Muscle of leg (tissue), 11 donors: ENCODE measurements around the gene FRRS1L. TPM values are rescaled to one million over a fixed set of nuclear protein-coding genes. Genes with fewer than 3 reads are reported as not detected.

Experiments
- DNase-seq: peaks from one replicate; pipeline ENCODE4 v3.0.0; 2013
- H3K27ac ChIP-seq: one replicate; pipeline ENCODE4 v1.5.1; 2013; ENCODE audit warnings: mild to moderate bottlenecking, low read length, control low read depth
- H3K27me3 ChIP-seq: one replicate; pipeline ENCODE4 v1.6.1; 2013; ENCODE audit warnings: low read length; ENCODE audit not compliant: control insufficient read depth, insufficient read depth
- H3K36me3 ChIP-seq: one replicate; pipeline ENCODE4 v1.6.1; 2013; ENCODE audit warnings: low read length; ENCODE audit not compliant: control insufficient read depth, insufficient read depth
- H3K4me1 ChIP-seq: one replicate; pipeline ENCODE4 v1.6.1; 2013; ENCODE audit warnings: low read length; ENCODE audit not compliant: control insufficient read depth, insufficient read depth
- H3K4me3 ChIP-seq: one replicate; pipeline ENCODE4 v1.5.1; 2013; ENCODE audit warnings: low read length, control low read depth
- H3K9me3 ChIP-seq: replicated peaks from 2 replicates; pipeline ENCODE4 v1.6.1; 2013; ENCODE audit warnings: low read depth, low read length; ENCODE audit not compliant: control insufficient read depth
- WGBS: methylation state at CpG from one replicate; pipeline ENCODE4 v1.1.5; 2013; ENCODE audit warnings: missing lambda C conversion rate; ENCODE audit not compliant: insufficient coverage; 5-methylcytosine and 5-hydroxymethylcytosine counted together
- polyA plus RNA-seq, 8 donors: library from polyadenylated mRNA; unstranded; fragments of 120-200 nt; gene quantifications; one replicate each; pipeline versions ENCODE4 v1.2.1 to v1.2.3, GENCODE V29; 2013; ENCODE audit warnings: inconsistent platforms in 1 of 8, low replicate concordance in 1 of 8; ENCODE audit not compliant: insufficient read length in 8 of 8, insufficient read depth in 1 of 8
- total RNA-seq: library from RNA; stranded (reverse); fragments of 120-200 nt; gene quantifications from one replicate; pipeline ENCODE4 v1.2.4, GENCODE V29; 2013

FRRS1L gene
- total and polyA plus RNA-seq, 9 donors = 0.41 to 3.7 (median 1.1) TPM

DNA sequence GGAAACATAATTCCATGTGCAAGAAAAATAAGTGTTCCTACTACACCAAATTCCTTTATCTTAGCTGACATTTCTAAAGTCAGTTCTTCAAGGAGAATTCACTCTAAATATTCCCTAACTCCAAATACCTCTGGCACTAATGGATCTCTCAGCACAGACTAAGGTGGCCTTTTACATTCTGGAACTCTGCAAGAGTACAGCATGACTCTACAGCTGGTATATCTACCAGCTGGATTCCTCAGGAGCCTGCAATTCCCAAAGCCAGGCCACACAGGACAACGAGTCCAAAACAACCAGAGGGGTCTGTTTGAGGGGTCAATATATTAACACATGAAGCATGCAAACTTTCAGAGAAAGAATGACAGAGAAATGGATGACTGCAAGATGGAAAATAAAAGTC is 74.5 kb downstream of the FRRS1L start:
- WGBS = no CpG with 5 or more reads among the region's 1 CpG
- no peaks in the 10 kb centered on the region for H3K9me3 ChIP-seq
- peaks cover 31% of the 10 kb centered on the region for H3K36me3 ChIP-seq
- no peak for DNase-seq
- no peak overlapping the region for H3K4me3 ChIP-seq
- no peaks in the 10 kb centered on the region for H3K27me3 ChIP-seq
- H3K27ac ChIP-seq = no peak overlapping the region
- H3K4me1 ChIP-seq = no peaks in the 10 kb centered on the region

DNA sequence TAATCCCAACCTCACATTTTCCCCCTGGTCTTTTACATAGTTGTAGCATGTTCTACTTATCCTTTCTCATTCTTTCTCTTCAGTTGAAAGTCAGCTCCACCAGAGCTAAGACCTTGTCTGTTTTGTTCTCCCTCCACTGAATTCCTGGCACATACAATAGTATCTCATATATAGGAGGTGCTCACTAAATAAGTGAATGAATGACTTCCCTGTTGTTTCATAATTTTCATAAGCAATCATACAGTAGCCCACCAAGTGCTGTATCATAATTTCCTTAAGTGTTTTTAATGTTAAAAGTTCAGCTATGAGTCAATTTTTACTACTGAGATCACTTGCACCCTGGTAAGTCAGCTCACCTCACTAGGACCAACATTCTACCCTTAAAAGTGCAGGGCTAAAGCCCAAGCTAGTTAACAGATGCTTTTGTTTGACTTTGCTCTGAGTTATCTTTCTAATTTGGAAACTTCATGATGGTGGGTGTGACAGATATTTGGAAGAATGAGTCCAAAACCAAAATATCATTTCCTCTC is 74.9 kb downstream of the FRRS1L start:
- H3K27me3 ChIP-seq = no peaks in the 10 kb centered on the region
- H3K4me3 ChIP-seq = no peak overlapping the region
- H3K36me3 ChIP-seq = peaks cover 28% of the 10 kb centered on the region
- DNase-seq = no peak
- H3K9me3 ChIP-seq = no peaks in the 10 kb centered on the region
- no peaks in the 10 kb centered on the region for H3K4me1 ChIP-seq
- no peak overlapping the region for H3K27ac ChIP-seq

DNA sequence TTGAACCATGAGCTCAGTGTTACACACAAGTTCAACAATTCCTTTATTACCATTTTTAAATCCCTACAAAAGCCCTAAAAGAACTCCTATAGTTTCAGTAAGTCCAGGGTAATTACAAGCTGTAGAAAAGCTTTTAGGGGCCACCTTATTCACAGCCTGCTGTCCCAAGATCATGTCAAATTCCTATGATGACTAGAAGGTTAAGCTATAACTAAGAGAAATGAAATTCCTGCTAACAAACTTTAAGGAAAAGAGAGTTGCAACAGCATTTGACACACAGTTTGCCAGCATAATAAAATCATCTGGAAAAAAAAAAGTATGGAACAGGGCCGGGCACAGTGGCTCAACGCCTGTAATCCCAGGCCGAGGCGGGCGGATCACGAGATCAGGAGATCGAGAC is 78.8 kb downstream of the FRRS1L start:
- Histone ChIP-seq H3K36me3 (peaks cover 27% of the 10 kb centered on the region), H3K4me3 (no peak overlapping the region), H3K27me3 (no peaks in the 10 kb centered on the region), H3K9me3 (no peaks in the 10 kb centered on the region), H3K27ac (no peak overlapping the region), H3K4me1 (no peaks in the 10 kb centered on the region)
- WGBS = no CpG with 5 or more reads among the region's 7 CpGs
- DNase-seq = no peak

DNA sequence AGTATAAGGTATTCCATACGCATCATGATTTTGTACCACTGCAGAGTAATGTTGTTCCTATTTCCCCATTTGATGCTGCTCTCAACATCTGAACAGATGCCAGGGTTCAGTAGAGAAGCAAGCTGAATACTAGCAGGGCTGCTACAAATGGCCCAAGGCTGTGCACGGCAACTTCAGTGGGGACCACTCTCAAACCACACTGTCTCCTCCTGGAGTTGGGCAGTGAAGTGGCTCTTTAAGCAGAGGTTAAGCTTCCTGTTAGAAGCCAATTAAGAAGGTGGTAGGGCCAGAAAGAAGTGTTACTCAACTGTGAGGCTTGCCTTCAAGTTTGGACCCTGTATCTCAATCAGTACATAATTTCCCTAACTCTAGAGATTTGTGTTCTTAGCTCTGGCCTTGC is 79.3 kb downstream of the FRRS1L start:
- H3K27me3 ChIP-seq = no peaks in the 10 kb centered on the region
- no peak overlapping the region for H3K4me3 ChIP-seq
- no peak overlapping the region for H3K27ac ChIP-seq
- no peaks in the 10 kb centered on the region for H3K9me3 ChIP-seq
- DNase-seq = no peak
- no peaks in the 10 kb centered on the region for H3K4me1 ChIP-seq
- WGBS = 100% methylated on average over 1 of the region's 2 CpGs
- H3K36me3 ChIP-seq = peaks cover 26% of the 10 kb centered on the region

DNA sequence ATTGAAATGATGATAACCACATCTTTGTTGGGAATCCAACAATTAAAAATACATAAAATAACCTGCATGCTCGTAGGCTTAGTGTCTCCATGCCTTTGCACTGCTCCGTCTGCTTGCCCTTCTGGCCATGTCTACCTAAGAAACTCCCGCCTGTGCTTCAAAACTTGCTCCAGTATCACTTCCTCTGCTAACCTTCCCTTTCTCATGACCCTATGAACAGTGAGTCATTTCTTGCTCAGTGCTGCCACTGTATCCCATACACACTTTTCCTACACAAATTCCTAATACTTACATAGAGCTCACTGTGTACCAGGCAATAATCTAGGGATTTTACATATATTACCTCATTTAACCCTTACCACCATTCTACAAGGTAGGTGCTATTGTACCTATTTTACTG is 80.8 kb downstream of the FRRS1L start:
- peak; percentile 21 for DNase-seq
- Histone ChIP-seq H3K9me3 (no peaks in the 10 kb centered on the region), H3K27me3 (no peaks in the 10 kb centered on the region), H3K4me1 (no peaks in the 10 kb centered on the region), H3K36me3 (peaks cover 22% of the 10 kb centered on the region), H3K27ac (no peak overlapping the region), H3K4me3 (no peak overlapping the region)
- 91% methylated on average over 3 of the region's 3 CpGs for WGBS

DNA sequence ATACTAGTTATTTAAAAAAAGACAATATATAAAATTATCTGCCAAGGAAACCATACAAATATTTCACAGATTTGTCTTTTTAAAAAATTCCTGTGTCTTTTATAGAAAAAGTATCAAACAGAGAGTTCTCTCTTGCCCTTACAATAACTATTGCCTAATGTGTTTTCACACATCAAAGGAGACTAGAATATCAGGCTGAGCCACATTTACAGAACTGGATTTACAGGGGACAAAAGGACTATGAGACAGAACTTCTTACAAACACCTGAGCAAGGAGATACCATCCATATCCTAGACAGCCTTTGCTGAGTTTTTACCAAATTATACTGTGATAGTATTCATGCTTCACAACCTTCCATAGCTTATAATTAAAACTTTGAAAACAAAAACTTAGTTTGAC is 81.5 kb downstream of the FRRS1L start:
- Histone ChIP-seq H3K4me1 (no peaks in the 10 kb centered on the region), H3K4me3 (no peak overlapping the region), H3K27me3 (no peaks in the 10 kb centered on the region), H3K36me3 (peaks cover 18% of the 10 kb centered on the region), H3K27ac (no peak overlapping the region), H3K9me3 (no peaks in the 10 kb centered on the region)
- DNase-seq = no peak

DNA sequence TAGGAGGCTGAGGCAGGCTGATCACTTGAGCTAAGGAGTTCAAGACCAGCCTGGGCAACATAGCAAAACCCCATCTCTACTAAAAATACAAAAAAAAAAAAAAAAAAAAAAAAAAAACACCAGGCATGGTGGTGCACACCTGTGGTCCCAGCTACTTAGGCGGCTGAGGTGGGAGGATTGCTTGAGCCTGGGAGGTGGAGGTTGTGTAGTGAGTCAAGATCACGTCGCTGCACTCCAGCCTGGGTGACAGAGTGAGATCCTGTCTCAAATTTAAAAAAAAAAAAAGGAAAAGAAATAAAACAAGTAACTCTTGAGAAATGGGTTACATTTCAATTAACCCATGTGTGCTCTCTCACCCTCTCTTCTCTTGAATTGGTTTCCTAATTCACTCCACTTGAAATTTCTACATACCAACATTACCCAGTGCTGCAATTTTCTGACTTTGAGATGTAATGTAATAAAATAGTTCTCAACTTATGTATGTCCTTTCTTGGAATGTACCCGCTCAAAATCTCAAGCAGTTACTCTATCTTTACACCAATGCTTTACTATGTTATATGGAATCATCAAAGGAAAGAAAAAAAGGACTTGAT is 83.1 kb downstream of the FRRS1L start:
- peaks cover 13% of the 10 kb centered on the region for H3K36me3 ChIP-seq
- DNase-seq = no peak
- no peaks in the 10 kb centered on the region for H3K27me3 ChIP-seq
- no peaks in the 10 kb centered on the region for H3K4me1 ChIP-seq
- no peaks in the 10 kb centered on the region for H3K9me3 ChIP-seq
- no CpG with 5 or more reads among the region's 4 CpGs for WGBS
- no peak overlapping the region for H3K4me3 ChIP-seq
- no peak overlapping the region for H3K27ac ChIP-seq

DNA sequence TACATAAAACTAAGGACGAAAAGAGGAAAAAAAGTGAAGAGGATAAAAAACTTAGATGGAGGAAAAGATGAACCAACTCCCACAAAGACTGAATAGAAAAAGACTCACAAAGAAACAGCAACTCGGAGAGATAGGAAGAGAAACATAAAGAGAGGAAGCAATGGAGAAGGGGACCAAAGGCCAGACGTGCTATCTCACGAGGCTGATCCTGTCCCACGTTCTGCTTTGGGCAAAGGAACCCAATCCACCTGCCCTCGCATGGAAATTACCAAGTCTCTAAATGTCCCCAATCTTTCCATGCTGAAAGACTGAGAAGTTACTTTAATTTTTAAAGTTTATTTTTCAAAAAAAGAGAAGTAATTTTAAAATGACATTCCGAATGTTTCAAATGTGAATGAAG is 83.9 kb downstream of the FRRS1L start:
- Histone ChIP-seq H3K36me3 (peaks cover 11% of the 10 kb centered on the region), H3K9me3 (no peaks in the 10 kb centered on the region), H3K4me3 (no peak overlapping the region), H3K27ac (no peak overlapping the region), H3K4me1 (no peaks in the 10 kb centered on the region), H3K27me3 (no peaks in the 10 kb centered on the region)
- DNase-seq = no peak
- no CpG with 5 or more reads among the region's 7 CpGs for WGBS

DNA sequence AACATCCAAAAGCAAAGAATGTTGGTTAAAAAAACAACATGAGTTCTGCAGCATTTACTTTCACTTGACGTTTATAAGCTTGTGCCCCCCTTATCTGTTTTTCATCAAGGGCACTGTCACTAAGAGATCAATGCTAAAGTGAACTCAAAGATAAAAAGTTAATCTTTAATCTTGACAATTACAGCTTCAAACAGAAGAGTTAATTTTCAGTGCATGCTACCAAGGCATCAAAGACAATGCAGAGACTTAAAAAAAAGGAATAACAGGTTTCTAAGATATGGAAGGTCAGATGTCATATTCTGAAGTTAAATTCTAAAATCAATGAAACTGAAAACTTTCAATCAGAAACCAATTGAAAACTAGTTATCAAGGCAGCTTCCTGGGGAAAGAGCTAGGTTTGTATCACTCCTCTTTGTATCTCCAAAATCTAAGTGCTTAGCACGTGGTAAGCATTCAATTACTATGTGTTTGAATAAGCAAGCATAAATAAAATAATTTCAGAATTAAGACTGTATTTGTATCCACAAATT is 84.9 kb downstream of the FRRS1L start:
- H3K27me3 ChIP-seq = no peaks in the 10 kb centered on the region
- WGBS = no CpG with 5 or more reads among the region's 2 CpGs
- no peak for DNase-seq
- no peaks in the 10 kb centered on the region for H3K9me3 ChIP-seq
- H3K4me3 ChIP-seq = no peak overlapping the region
- no peak overlapping the region for H3K27ac ChIP-seq
- peaks cover 11% of the 10 kb centered on the region for H3K36me3 ChIP-seq
- H3K4me1 ChIP-seq = no peaks in the 10 kb centered on the region
